Limb (tissue), 2 donors: ENCODE data around the gene SMIM10L2A.
A peak's percentile ranks its signal among the peaks of the same experiment; 100 is the strongest.
"Not testable (repeated sequence)": the region's sequence is repeated elsewhere in the genome, so short reads cannot be mapped to it uniquely, and the experiment has no call there.

Experiments
- DNase-seq, 2 donors: peaks; one replicate each; pipeline ENCODE4 v3.0.0-alpha.2; 2016; ENCODE audit errors: extremely low spot score in 2 of 2

SMIM10L2A gene

DNA sequence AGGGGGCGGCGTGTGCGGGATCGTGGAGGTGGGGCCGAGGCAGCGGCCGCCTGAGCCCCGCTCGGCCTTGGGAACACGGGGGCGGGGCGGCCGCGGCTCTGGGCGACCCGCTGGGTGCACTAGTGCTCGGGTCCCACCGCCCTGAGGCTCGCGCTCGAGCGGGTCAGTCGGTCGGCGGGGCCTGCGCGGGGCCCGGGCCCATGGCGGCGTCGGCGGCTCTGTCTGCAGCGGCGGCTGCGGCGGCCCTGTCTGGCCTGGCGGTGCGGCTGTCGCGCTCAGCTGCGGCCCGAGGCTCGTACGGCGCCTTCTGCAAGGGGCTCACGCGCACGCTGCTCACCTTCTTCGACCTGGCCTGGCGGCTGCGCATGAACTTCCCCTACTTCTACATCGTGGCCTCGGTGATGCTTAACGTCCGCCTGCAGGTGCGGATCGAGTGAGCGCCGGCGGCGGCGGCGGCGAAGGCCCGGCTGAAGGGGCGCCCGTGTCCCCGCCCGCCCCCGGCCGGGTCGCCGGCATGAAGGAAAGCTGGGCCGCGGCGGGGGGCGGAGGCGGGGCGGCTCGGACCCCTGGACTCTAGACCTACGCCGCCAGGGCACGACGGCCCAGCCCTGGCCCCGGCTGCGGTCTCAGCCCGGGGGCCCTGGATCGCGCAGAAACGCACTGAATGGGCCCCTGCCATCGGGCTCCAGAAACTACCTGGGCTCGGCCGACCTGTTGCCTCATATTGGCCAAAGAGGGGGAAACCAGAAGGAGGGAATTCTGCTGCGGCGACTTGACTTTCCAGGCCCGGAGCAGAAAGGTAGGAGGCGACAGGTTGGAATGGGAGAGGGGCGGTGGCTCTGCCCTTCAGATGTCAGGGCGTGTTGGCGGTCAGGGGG lies at the start of gene SMIM10L2A:
TSS of gene SMIM10L2A (plus strand) at position 13 of the 878 bp plus-strand sequence. CDS start at position 201, 188 bp downstream.
- DNase-seq: peak in 1 of 2 donors; percentile 31

DNA sequence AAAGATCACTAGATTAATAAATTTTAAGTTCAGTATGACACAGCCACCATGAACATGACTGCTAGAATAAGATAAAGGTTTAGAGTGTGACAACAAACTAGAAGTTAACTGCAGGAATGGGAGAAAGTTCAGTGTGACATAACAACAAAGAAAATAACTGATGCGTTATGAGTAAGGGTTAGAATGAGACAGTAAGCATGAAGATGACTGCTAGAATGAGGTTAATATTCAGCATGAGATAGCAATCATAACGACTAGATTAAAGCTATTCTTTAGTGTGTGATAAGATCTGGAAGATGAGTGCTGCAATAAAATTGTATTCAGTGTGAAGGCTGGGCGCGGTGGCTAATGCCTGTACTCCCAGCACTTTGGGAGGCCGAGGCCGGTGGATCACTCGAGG lies 48.4 kb upstream of the SMIM10L2A start:
- DNase-seq: no peak

DNA sequence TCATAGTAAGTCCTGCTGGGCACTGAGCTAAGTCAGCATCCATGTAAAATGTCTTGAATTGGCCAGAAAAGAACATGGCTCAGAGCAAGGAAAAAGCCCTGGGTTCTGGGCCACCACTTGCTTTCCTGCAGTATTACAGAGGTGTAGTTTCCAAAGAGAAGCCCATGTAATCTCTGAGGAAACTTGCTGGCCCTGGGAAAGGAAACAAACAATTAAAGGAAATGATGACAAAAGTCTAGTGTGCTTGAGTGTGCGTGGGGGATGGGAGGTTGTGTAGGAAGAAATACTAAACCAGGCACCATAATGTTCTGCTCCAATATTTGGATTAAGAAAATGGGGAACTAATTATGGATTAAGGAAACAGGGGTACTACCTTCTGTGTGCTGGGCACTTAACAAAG lies 39.5 kb upstream of the SMIM10L2A start:
- DNase-seq: no peak

DNA sequence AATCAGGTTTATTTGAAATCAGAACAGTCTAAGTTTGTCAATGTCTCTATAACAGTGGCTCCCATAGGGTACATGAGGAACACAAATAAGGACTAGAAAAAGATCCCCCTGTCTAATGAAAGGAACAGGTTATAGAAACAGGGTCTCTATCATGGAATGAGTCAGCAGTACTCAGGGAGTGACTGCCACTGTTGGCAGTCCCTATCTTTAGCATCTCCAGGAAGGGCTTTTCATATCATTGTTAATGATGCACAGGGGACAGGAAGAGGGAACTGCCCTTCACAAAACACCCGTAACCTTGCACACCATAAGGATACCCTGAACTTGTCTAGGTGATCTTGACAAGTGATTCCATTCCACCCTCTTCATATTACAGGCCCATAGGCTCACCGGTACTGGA lies 38.5 kb upstream of the SMIM10L2A start:
- DNase-seq: no peak

DNA sequence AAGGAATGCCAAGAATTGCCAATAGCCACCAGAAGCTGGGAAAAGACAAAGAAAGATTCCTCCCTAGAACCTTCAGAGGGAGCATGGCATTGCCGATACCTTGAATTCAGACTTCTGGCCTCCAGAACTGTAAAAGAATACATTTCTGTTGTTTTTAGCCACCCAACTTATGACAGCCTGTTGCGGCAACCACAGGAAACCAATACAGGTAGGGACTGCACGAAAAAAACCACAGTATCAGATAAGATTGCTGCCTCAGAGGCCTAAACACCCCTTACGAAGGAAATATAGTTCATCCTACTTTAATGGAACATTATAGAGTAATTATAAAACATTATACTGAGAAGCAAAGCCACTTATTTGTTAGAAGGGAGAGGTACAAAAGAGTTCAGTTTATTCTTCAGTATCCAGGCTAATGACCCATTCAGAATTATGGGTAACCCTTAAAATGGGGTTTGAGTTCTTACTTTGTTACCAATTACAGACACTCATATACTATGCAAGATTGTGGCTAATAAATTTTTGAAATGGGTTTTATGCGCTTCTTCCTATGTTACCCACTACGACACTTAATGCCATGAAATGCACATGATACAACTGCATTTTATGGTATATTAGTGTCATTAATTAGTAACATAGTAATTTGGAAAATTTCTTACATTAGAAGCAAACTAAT lies 37.4 kb upstream of the SMIM10L2A start:
- no peak for DNase-seq

DNA sequence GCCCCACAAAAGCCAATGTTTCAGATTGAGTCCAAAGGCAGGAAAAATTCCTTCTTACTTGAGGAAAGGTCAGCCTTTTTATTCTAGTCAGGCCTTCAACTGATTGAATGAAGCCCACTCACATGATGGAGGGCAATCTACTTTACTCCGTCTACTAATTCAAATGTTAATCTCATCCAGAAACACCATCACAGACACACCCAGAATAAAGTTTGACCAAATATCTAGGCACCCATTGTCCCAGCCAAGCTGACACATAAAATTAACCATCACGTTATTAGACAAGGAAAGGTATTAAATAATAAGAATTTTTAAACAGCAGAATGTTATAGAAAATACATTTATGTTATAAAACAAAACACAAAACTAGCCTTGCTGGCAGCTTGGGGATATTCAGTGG lies 32.9 kb upstream of the SMIM10L2A start:
- DNase-seq: no peak

DNA sequence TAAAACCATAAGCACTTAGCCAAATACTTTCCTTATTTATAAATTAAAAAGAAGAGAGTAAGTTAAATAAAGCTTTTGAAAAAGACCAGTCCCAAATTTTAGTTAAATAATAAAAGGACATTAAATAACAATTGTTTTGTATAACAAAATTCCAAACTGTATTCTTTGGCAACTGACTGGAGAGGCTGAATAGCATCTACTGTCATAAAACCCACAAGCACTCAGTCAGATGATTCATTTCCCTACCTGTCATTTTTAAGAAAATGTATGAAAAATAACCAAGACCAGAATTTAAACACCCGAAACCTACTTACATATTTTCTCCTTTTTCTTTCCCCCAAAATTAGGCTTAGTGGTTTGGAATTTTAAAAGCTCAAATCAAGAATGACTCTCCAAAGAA lies 32.5 kb upstream of the SMIM10L2A start:
- DNase-seq: no peak

DNA sequence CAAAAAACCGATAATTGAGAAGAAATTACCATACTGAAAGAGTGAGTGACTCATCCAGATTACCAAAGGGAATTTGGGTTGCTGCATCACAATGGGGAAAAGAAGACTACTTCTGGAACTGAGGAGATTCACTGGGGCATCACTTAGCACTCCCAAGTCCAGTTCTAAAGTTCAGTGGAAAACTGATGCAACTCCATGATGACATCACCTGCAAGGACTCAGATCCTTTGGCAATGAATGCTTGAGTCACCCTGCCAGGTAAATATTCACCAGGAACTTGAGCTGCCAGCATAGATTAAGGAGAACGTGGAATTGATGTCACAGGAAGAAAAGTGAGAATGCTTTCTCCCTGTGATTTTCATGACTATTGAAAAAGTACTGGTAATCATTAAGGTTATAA lies 32.0 kb upstream of the SMIM10L2A start:
- DNase-seq: no peak

DNA sequence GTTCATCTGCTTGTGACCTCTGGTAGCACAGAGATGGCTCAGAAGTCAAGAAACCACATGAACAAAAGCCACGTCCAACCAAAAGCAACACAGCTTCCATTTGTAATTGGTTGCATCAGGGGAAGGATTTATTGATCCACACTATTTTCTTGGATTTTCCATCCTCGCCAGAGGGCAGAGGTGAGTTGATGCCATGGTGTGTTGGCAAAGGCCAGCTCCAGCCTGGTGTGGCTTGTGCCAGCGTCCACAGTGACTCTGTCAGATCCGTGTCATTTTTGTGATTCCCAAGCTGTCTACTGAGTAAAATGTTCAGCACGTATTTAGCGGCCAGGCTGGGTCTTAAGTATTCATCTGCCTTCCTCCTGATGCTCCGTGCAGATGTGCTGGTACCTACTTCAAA lies 30.0 kb upstream of the SMIM10L2A start:
- DNase-seq: no peak

DNA sequence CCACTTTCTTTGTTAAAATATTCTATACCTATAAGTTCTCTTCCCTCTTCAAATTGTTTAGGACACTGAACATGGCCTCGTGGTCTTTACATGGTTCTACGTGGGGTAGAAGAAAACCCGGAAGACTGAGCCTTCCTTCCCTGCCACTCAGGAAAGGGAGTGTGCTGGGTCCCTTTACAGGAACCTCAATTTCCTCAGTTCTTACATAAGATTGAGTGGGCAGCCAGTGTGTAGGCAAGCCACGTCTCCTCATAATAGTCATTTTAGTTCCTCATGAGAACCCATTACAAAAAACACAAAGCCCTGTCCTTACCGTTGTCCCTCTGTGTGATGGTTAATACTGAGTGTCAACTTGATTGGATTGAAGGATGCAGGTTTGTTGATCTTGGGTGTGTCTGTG lies 28.7 kb upstream of the SMIM10L2A start:
- no peak for DNase-seq

DNA sequence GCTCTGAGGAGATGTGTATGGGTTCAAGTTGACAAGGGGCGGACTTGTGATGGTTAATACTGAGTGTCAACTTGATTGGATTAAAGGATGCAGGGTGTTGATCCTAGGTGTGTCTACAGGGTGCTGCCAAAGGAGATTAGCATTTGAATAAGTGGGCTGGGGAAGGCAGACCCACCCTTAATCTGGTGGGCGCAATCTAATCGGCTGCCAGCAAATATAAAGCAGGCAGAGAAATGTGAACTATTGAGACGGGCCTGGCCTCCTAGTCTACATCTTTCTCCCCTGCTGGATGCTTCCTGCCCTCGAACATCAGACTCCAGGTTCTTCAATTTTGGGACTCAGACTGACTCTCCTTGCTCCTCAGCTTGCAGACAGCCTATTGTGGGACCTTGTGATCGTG lies 26.7 kb upstream of the SMIM10L2A start:
- DNase-seq: no peak

DNA sequence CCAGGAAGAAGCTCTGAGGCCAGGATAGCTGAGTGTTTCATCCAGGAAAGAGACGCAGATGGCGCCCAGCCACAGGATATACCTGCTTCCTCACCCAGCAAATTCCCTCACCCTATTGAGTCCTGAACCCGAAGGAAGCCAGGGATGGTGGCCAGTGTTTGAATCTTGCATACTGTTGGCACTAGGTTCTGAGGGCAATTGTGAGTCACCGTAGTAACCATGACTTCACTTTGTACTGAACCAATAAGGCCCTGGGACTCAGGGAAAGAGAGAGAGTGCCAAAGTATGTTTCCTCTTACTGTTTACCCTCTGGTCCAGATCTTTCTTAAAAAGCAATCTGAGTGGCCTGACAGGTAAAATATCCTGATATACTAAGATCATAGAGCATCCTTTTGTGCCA lies 25.6 kb upstream of the SMIM10L2A start:
- no peak for DNase-seq

DNA sequence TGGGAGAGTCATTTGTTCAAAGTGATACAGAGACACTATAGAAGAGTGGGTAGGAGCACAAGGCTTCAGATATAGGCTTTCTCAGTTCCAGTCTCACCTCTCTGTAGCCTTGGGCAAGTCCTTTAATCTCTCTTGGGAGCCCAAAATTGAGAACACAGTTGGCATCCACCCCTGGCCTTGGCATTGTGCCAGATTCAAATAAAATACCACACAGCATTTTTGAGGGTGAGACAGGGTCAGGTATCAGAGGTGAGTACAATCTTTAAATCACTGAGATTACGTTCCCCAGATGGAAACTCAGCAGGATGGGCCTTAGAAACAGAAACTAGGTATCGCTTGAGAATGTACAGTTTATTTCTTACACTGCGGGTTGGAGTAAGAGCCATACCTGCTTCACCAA lies 25.2 kb upstream of the SMIM10L2A start:
- DNase-seq: no peak

DNA sequence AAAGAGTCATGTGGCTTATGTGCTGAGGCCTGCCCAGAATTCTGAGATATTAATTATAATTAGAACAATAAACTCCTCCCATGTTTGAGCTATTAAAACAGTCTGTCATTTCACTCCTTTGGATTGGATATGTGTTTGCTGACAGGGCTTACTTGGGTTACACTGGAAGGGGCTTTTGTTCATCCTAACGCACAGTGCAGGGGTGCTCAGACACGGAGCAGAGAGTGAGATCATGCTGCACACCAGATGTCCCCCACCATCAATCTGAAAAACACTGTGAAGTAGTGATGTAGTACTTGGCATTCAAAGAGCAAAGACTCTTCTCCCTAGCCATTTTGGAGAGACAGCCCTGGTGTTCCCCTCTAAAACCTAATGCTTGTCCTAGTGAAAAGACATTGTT lies 24.1 kb upstream of the SMIM10L2A start:
- DNase-seq: no peak

DNA sequence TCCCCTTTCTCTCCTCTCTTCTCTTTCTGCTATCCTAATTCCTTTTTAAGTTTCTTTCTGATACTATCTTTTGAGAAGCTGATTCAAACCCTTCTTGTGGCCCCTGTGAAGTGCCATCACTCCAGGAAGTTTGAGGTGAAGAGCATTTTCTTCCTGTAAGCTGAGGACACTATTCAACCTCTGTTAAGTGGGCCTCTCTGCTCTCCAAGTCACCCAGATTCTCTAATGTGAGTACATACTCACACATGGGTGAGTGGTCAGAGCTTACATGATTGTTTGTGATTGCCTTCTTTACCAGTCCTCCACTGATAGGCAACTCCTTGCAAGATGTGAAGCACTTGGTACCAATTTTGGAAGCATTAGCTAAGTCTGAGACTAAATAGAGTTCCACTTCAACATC lies 18.4 kb upstream of the SMIM10L2A start:
- no peak for DNase-seq

DNA sequence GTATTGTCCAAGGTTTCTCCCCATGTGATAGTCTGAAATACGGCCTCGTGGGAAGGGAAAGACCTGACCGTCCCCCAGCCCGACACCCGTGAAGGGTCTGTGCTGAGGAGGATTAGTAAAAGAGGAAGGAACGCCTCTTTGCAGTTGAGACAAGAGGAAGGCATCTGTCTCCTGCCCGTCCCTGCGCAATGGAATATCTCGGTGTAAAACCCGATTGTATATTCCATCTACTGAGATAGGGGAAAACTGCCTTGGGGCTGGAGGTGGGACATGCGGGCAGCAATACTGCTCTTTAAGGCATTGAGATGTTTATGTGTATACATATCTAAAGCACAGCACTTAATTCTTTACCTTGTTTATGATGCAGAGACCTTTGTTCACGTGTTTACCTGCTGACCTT lies 15.3 kb upstream of the SMIM10L2A start:
- DNase-seq: not testable (repeated sequence)

DNA sequence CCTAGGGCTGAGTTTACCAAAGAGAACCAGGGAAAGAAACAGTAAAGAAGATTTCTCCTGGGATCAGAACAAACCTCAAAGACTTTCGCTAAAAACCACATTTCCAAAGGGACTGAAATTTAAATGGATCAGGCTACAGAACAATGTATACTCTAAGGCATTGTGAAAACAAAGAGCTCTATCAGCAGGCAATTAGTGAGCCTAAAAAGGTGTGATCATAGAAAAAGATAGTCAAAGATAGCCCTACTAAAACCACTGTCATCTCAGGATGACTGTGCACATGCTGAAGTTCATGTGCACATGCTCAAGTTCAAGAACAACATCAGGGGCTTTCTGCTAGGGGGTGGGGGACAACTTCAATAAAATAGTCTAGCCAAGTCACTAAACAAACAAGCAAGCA lies 12.9 kb upstream of the SMIM10L2A start:
- no peak for DNase-seq

DNA sequence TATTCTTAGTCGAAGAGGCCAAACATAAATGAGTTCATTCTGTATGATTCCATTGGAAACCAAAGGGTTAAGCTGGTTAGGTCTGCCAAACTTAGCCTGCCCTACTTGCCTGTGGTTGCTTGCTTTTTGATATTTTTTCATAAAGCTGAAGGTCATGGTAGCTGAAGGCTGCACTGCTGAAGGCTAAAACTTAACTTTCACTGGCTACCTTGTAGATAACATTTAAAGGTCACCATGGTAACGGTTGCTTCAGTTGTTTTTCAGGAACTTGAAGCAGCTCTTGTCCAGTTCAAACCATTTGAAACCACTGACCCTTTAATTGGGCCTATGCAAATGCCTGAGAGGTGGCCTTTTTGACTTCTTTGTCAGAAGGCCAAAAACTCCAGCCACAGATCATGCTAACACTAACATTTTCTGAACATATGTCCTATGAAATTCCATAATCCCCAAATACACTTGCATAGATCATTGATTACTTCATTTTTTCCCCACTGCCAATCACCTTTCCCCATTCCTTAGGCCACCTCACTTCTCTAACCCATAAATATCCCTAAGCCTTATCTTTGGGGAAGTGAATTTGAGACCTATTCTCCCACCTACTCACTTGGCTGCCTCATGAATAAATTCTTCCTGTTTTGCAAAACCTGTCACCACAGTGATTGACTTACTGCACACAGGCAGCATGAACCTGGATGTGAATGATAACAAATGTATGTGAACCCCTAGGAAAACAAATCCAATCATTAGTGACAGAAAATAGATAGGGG lies 10.7 kb upstream of the SMIM10L2A start:
- DNase-seq: no peak

DNA sequence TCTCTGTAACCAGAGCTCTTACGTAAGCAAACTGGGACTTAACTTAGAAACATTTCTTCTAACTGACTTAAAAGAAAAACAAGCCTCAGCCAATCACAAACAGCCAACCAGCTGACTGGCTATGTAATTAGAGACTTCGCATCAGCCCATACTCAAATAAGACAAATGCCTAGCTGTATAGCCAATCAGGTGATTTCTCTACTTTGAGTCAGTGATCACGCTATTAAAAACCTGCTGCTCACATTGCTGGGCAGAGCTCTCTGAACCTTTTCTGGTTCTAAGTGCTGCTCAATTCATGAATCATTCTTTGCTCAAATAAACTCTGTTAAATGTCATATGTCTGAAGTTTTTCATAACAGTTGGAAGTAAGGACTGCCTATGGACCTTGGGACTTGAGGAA lies 9.9 kb upstream of the SMIM10L2A start:
- no peak for DNase-seq

DNA sequence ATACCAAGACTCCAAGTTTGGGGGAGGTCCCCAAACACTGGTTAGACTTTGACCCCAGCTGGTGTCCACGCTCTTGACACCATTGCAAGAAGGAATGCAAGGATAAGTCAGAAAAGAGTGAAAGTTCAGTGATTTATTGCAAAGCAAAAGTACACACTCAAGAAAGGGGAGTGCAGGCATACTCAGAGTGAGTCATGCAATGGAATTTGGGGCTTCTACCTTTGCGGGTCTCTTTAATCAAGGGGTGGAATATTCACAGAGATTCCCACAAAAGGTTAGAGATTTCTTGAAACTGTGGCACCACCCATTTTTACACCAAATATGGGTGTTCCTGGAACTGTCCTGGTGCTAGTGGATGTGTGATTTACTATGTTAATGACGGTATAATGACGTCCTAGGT lies 5.2 kb upstream of the SMIM10L2A start:
- no peak for DNase-seq

DNA sequence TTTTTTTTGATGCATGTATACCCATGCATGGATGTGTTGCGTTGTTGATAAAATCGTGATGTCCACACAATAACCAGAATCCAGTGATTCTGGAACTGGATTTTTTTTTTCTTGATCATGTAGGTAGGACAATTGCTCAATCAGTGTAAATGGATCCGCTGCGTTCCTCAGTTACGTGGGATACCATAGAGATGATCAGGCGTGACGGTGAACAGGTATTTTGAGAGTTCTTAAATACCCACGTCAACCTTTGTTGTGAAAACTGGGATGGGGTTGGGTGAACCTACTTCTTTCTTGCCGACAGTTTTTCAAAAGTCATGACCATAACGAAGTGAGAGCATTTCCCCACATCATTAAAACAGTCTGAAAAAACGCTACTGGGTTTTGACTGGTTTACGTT lies 913 bp upstream of the SMIM10L2A start:
- no peak for DNase-seq

DNA sequence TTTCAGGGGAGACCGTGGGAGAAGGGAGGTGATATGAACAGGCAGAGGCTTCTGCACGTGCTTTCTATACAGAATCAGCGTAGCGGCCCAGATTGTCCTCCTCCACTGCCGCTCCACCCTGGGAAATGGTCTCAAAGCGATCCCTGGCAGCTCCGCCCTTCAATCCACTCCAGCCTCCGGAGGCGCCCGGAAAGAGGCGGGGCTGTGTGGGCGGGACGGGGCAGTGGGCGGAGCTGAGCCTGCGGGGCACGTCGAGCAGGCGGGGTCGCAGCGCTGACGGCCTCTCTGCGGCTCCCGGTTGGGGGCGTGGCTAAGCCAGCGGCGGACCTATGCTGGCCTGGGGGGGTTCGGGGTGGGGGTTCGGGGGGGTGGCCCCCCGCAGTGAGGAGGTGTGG lies 210 bp upstream of the SMIM10L2A start:
- DNase-seq: peak; percentile 59 to 90
